Tibial artery (tissue), 4 donors: ENCODE measurements around the gene KRAS.

Experiments used
- DNase-seq, 2 donors: peaks; one replicate each; pipeline ENCODE4 v3.0.0-alpha.2; 2019
- H3K27ac ChIP-seq, 2 donors: fragments of 200-600 bp; sonication (generic) in 1 of 2; 1 replicate in 1 of 2; 2 replicates in 1 of 2; pipeline ENCODE4 v1.5.1; 2018 to 2019; ENCODE audit warnings: mild to moderate bottlenecking in 1 of 2
- H3K27me3 ChIP-seq, 2 donors: fragments of 200-600 bp; sonication (generic) in 1 of 2; one replicate each; pipeline versions ENCODE4 v1.5.1 to v1.6.0; 2016 to 2019
- H3K36me3 ChIP-seq, 3 donors: fragments of 200-600 bp; sonication (generic) in 2 of 3; one replicate each; pipeline ENCODE4 v1.5.1; 2016 to 2019; ENCODE audit warnings: mild to moderate bottlenecking in 2 of 3
- H3K4me1 ChIP-seq, 4 donors: fragments of 200-600 bp; sonication (generic) in 2 of 4; 1 replicate in 3 of 4; 2 replicates in 1 of 4; pipeline ENCODE4 v1.5.1; 2016 to 2019
- H3K4me3 ChIP-seq, 2 donors: fragments of 200-600 bp; sonication (generic) in 1 of 2; 1 replicate in 1 of 2; 2 replicates in 1 of 2; pipeline ENCODE4 v1.5.1; 2018 to 2019; ENCODE audit warnings: mild to moderate bottlenecking in 2 of 2
- H3K9me3 ChIP-seq, 3 donors: fragments of 200-600 bp; sonication (generic) in 1 of 3; one replicate each; pipeline ENCODE4 v1.5.1; 2016 to 2019
- CTCF ChIP-seq, 2 experiments: fragments of 200-600 bp in 1 of 2; fragments of 450-650 bp in 1 of 2; IDR thresholded peaks; one replicate each; pipeline ENCODE4 v1.5.1; 2017 to 2019; ENCODE audit warnings: antibody characterized with exemption in 2 of 2, mild to moderate bottlenecking in 1 of 2, moderate library complexity in 1 of 2
- intact Hi-C: fragments of 100-400 bp; cut with DNase I; formaldehyde crosslinking; loops from one replicate; pipeline ENCODE4 v1.15.0; 2023; ENCODE audit warnings: low total_unique reads

The KRAS gene

GRCh38 chr12:25271486-25272098 lies 20.9 kb upstream of the KRAS start:
- Histone ChIP-seq H3K4me1 (peaks cover 0 to 6% (median 2%) of the 10 kb centered on the region in 4 donors), H3K4me3 (no peak overlapping the region), H3K36me3 (no peaks in the 10 kb centered on the region), H3K27me3 (no peaks in the 10 kb centered on the region), H3K27ac (no peak overlapping the region), H3K9me3 (no peaks in the 10 kb centered on the region)
- intact Hi-C loops: no loop called here
- TF ChIP-seq CTCF (IDR thresholded peaks at IDR 0.05): no peak
- no peak for DNase-seq

GRCh38 chr12:25269701-25270100 lies 19.0 kb upstream of the KRAS start:
- no peaks in the 10 kb centered on the region for H3K27me3 ChIP-seq
- intact Hi-C loops: no loop called here
- H3K4me1 ChIP-seq: peaks cover 0 to 9% (median 3%) of the 10 kb centered on the region in 4 donors
- DNase-seq: no peak
- no peaks in the 10 kb centered on the region for H3K36me3 ChIP-seq
- H3K9me3 ChIP-seq: no peaks in the 10 kb centered on the region
- H3K27ac ChIP-seq: no peak overlapping the region
- H3K4me3 ChIP-seq: no peak overlapping the region
- no peak for TF ChIP-seq CTCF (IDR thresholded peaks at IDR 0.05)

- Histone ChIP-seq H3K36me3 (no peaks in the 10 kb centered on the region), H3K4me1 (peaks cover 0 to 9% (median 3%) of the 10 kb centered on the region in 4 donors), H3K27me3 (no peaks in the 10 kb centered on the region), H3K4me3 (no peak overlapping the region), H3K27ac (no peak overlapping the region), H3K9me3 (no peaks in the 10 kb centered on the region)
- intact Hi-C loops: no loop called here
- DNase-seq: no peak
- TF ChIP-seq CTCF (IDR thresholded peaks at IDR 0.05): no peak
Measured at GRCh38 chr12:25266497-25266896, 15.8 kb upstream of the KRAS start.

- TF ChIP-seq CTCF (IDR thresholded peaks at IDR 0.05): no peak
- intact Hi-C loops: no loop called here
- Histone ChIP-seq H3K4me3 (no peak overlapping the region), H3K36me3 (no peaks in the 10 kb centered on the region), H3K9me3 (no peaks in the 10 kb centered on the region), H3K27me3 (no peaks in the 10 kb centered on the region), H3K27ac (no peak overlapping the region), H3K4me1 (peaks cover 0 to 9% (median 3%) of the 10 kb centered on the region in 4 donors)
- no peak for DNase-seq
Measured at GRCh38 chr12:25264862-25265261, 14.1 kb upstream of the KRAS start.

- H3K27ac ChIP-seq: no peak overlapping the region
Measured at GRCh38 chr12:25264114-25264513, 13.4 kb upstream of the KRAS start.

More at GRCh38 chr12:25264114-25264513, 13.4 kb upstream of the KRAS start:
- Histone ChIP-seq H3K4me3 (no peak overlapping the region), H3K27me3 (no peaks in the 10 kb centered on the region), H3K4me1 (peaks cover 0 to 9% (median 3%) of the 10 kb centered on the region in 4 donors), H3K36me3 (no peaks in the 10 kb centered on the region), H3K9me3 (no peaks in the 10 kb centered on the region)
- TF ChIP-seq CTCF (IDR thresholded peaks at IDR 0.05): no peak
- intact Hi-C loops: no loop called here
- no peak for DNase-seq
